HG02852 (cell line): ENCODE data around the gene CPNE4.
A peak's percentile ranks its signal among the peaks of the same experiment; 100 is the strongest.

Experiments
- ATAC-seq: cut with Tn5 transposase; IDR thresholded peaks from one replicate; pipeline ENCODE4 v1.9.1; 2021; ENCODE audit warnings: mild to moderate bottlenecking, moderate library complexity; ENCODE audit not compliant: unreplicated experiment

Gene CPNE4

GRCh38 chr3:131803113-131803512 is 231.7 kb downstream of the CPNE4 start:
- ATAC-seq: no peak

- no peak for ATAC-seq
Measured at GRCh38 chr3:131802029-131802428, 232.8 kb downstream of the CPNE4 start.

GRCh38 chr3:131801566-131801965 is 233.2 kb downstream of the CPNE4 start:
- ATAC-seq: no peak

- ATAC-seq: no peak
Measured at GRCh38 chr3:131797776-131798175, 237.0 kb downstream of the CPNE4 start.

GRCh38 chr3:131796558-131797198 is 238.1 kb downstream of the CPNE4 start:
- ATAC-seq: peak; percentile 54

GRCh38 chr3:131796111-131796510 is 238.7 kb downstream of the CPNE4 start:
- no peak for ATAC-seq

- ATAC-seq: peak; percentile 73
Measured at GRCh38 chr3:131795390-131796090, 239.3 kb downstream of the CPNE4 start.

GRCh38 chr3:131794766-131795388 is 239.9 kb downstream of the CPNE4 start:
- ATAC-seq: peak; percentile 56

GRCh38 chr3:131793870-131794269 is 240.9 kb downstream of the CPNE4 start:
- ATAC-seq: no peak

GRCh38 chr3:131789188-131789587 is 245.6 kb downstream of the CPNE4 start:
- ATAC-seq: no peak

- peak; percentile 48 for ATAC-seq
Measured at GRCh38 chr3:131786386-131786785, 248.4 kb downstream of the CPNE4 start.

- ATAC-seq: no peak
Measured at GRCh38 chr3:131782751-131783150, 252.1 kb downstream of the CPNE4 start.

GRCh38 chr3:131778526-131778925 is 256.3 kb downstream of the CPNE4 start:
- no peak for ATAC-seq

GRCh38 chr3:131775650-131776049 is 259.2 kb downstream of the CPNE4 start:
- ATAC-seq: no peak

GRCh38 chr3:131772269-131773026 is 262.4 kb downstream of the CPNE4 start:
- no peak for ATAC-seq

GRCh38 chr3:131762981-131763564 is 271.7 kb downstream of the CPNE4 start:
- ATAC-seq: no peak

- ATAC-seq: no peak
Measured at GRCh38 chr3:131756405-131756804, 278.4 kb downstream of the CPNE4 start.

- no peak for ATAC-seq
Measured at GRCh38 chr3:131755380-131755779, 279.4 kb downstream of the CPNE4 start.

- no peak for ATAC-seq
Measured at GRCh38 chr3:131750256-131750655, 284.6 kb downstream of the CPNE4 start.

- ATAC-seq: no peak
Measured at GRCh38 chr3:131749826-131750225, 285.0 kb downstream of the CPNE4 start.

- no peak for ATAC-seq
Measured at GRCh38 chr3:131747466-131747865, 287.3 kb downstream of the CPNE4 start.
